COR-L47 (cell line): Measurements from ENCODE around the gene RPS16.

Source experiments
- DNase-seq: peaks from one replicate; lab custom pipeline; 2025; lab: John Stamatoyannopoulos, UW

Gene RPS16

DNA sequence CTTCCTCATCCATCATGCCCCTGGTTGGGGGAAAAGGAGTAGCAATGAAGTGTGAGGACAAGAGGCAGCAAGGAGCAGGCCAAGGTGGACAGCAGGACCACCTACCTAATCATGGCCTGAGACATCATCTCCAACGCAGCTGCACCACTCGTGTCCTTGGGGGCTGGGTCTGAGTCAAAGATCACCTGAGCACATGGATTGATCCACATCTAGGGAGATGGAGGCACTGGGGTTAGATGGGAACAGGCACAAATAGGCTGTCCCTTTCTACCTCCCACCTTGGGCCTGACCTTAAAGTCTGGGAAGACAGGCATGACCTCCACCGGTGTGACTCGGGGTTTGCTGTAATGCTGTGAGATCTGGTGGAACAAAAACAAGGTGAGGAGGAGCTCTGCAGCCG is 47.1 kb downstream of the RPS16 start:
- DNase-seq = no peak

DNA sequence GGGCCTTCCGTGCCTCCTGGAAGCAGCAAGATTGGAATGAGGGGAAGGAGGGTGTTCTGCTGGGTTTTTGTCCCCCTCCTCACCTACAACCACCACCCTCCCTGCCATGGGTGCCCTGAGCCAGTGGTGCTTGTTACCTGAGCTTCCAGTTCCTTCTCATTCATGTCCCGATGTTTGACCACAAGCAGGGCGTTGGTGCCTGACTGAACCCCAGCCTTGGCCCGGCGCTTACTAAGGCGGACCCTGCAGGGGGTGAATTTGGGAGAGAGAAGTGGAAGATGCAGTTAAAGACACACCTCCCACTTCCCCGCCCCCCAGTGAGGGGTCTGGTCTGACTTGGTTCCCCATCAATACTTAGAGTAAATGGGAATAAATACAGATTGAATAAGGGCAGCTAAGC is 49.2 kb downstream of the RPS16 start:
- no peak for DNase-seq

DNA sequence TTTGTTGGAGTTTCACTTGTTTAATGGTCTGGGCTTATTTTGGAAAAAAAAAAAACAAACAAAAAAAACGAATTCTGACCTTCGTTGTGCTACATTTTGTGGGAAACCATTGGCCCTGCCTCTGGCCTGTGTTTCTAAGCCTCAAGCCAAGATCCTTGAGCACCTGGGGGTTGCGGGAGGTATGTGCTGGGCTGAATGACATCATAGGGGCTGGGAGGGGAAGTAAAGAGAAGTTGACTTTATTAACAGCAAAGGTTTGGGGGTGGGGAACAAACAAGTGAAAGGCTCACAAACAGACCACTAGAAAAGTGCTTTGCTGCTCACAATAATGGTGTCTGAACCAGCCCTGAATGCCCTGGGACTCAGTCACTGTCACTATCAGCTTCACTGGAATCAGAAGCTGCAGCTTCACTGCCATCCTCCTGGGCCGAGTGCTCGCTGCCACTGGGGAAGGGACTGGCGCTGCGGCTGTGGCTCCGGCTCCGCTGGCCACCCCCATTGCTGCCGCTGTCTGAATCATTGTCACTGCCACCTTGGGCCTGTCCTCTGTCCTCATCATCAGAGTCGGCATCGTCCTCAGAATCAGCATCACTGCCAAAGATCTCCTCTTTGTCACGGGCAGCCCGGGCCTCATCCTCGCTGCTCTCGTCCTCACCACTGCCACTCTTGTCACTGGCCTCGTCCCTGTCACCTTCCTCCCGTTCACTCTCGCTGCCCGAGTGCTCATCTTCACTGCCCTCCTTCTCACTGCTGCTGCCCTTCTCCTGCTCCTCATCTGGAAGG is 49.9 kb downstream of the RPS16 start:
- DNase-seq = no peak

DNA sequence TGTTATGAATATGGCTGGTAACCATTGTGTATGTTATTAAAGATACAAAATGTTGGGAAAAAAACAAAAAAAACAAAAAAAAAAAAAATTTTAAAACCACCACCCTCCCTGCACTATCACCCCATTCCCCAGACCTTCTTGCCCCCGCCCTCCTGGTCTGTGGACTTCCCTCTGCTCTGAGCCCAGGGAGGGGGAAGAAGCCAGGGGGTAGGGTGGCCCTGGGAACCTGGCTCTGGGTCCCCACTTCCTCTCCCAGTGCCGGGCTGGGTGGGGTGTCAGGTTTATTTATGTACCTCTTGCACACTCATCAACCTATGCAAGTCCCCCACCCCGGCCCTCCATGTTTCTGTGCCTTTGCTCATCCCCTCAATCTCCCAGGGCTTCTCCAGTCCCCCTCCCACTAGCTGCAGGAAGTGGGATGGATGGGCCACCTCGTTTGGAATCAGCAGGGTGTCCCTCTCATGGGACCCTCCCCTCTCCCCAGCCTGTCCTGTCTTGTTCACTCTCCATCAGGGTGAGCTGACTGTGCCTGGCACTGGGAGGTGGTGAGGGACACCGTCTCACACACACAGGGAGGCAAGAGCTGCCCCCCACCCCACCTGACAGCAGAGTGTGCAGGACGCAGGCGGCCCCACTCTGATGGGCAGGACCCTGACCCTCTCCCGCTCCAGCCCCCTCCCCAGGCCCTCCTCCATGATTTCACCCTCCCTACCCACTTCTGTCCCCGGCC is 50.7 kb downstream of the RPS16 start:
- DNase-seq = no peak
